Measurements from ENCODE around the gene GSTK1.
"Not testable (repeated sequence)": the region's sequence is repeated elsewhere in the genome, so short reads cannot be mapped to it uniquely, and the experiment has no call there.

The GSTK1 gene

GRCh38 chr7:143239813-143240212 is 23.4 kb upstream of the GSTK1 start:
- DNase-seq: peak; percentile 73 to 96 (median 94)

GRCh38 chr7:143240291-143241168 is 22.7 kb upstream of the GSTK1 start:
- DNase-seq: peak; percentile 83 to 87 (median 84)

- no peak for DNase-seq
Measured at GRCh38 chr7:143242306-143242705, 20.9 kb upstream of the GSTK1 start.

- DNase-seq: no peak
Measured at GRCh38 chr7:143243111-143243510, 20.1 kb upstream of the GSTK1 start.

DNA sequence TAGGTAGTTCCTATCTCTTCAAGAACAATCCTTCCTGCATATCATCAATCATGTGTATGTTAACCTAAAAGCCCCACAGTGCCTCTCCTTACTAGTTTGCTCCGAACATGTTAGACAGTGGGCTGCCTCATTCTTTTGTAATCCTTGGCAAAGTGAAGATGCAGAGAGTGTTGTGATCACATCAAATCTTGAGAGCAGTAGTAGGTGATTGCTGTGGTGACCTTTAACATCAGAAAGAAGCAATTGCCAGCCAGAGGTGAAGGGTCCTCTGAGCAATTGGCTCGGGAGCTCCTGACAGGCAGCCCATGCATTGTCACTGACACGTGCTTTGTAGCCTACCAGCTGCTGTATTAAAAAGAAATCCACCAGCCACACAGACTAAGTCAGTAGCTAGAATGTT is 19.6 kb upstream of the GSTK1 start:
- DNase-seq: no peak

- no peak for DNase-seq
Measured at GRCh38 chr7:143244321-143244720, 18.9 kb upstream of the GSTK1 start.

GRCh38 chr7:143245123-143245522 is 18.1 kb upstream of the GSTK1 start:
- DNase-seq: peak; percentile 40 to 79 (median 75)

GRCh38 chr7:143247372-143247771 is 15.9 kb upstream of the GSTK1 start:
- DNase-seq: no peak

GRCh38 chr7:143248761-143249354 is 14.4 kb upstream of the GSTK1 start:
- DNase-seq: peak; percentile 51 to 72 (median 64)

GRCh38 chr7:143250199-143250598 is 13.0 kb upstream of the GSTK1 start:
- no peak for DNase-seq

DNA sequence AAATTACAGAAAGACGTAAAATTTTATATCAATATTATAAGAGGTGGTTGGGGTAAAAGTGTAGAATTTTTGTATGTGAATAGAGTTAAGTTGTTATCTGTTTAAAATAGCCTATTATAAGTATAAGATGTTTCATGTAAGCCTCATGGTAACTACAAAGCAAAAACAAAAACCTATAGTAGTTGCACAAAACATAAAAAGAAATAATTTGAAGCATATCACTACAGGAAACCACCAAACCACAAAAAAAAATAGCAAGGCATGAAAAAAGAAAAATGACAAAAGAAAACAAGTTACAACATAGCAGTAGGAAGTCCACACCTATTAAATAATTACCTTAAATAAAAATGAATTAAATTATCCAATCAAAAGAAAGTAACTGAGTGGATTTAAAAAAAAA is 12.4 kb upstream of the GSTK1 start:
- DNase-seq: no peak

- DNase-seq: peak in 1 of 3 donors; percentile 25
Measured at GRCh38 chr7:143252006-143252405, 11.2 kb upstream of the GSTK1 start.

DNA sequence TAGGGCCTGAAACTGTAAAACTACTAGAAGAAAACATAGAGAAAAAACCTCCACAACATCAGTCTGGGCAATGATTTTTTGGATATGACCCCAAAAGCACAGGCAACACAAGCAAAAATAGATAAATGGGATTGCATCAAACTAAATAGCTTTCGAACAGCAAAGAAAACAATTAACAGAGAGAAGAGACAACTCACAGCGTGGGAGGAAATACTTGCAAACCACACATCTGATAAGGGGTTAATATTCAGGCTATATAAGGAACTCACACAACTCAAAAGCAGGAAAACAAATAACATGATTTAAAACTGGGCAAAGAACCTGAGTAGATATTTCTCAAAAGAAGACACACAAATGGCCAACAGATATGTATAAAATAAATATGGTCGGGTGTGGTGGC is 7.7 kb upstream of the GSTK1 start:
- no peak for DNase-seq

DNA sequence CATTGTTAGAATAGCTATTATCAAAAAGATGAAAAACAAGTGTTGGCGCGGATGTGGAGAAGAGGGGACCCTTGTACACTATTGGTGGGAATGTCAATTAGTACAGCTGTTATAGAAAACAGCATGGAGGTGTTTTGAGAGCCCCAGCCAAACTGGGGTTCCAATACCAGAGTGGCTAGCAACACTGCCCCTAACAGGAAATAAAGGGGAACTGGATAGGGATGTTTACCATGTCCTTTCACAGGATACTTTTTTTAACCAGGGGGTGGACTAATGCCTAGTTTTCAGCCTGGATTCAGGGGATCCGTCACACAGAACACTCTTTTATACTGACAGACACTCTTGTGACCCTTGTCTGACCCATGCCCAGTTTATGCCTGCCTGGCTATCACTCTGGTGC is 6.9 kb upstream of the GSTK1 start:
- no peak for DNase-seq

GRCh38 chr7:143256932-143257331 is 6.3 kb upstream of the GSTK1 start:
- no peak for DNase-seq

- DNase-seq: no peak
Measured at GRCh38 chr7:143257501-143257900, 5.7 kb upstream of the GSTK1 start.

- no peak for DNase-seq
Measured at GRCh38 chr7:143258831-143259230, 4.4 kb upstream of the GSTK1 start.

- DNase-seq: no peak
Measured at GRCh38 chr7:143259765-143260164, 3.5 kb upstream of the GSTK1 start.

- DNase-seq: no peak
Measured at GRCh38 chr7:143261901-143262300, 1.3 kb upstream of the GSTK1 start.

- DNase-seq: not testable (repeated sequence)
Measured at GRCh38 chr7:143264196-143264568, 941 bp downstream of the GSTK1 start.

DNA sequence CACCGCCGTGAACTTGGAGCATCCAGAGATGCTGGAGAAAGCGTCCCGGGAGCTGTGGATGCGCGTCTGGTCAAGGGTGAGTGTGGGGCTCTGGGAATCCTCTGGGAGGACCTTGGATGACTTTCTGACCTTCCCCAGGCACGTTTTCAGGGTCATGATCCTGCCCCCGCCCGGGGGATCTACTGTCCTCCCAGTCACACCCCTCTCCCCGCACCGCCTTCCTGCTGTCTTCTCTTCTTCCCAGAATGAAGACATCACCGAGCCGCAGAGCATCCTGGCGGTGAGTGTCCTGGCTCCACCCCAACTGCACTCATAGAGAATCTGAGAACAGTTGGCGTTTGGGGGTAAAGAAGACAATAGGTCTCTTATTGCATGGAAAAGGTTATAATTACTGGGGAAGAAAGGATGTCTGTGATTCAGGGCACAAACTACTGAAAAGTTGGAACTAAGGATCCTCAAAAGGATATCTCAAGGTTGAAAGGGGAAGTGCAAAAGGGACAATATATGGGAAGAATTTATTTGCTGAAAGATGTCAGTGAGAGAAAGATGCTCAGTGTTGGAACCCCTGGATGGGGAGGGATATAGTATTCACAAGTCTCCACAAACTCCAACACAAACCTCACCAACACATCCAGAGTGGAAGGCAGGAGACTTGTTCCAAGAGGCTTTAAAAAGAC is 1.9 kb downstream of the GSTK1 start:
- DNase-seq: no peak

DNA sequence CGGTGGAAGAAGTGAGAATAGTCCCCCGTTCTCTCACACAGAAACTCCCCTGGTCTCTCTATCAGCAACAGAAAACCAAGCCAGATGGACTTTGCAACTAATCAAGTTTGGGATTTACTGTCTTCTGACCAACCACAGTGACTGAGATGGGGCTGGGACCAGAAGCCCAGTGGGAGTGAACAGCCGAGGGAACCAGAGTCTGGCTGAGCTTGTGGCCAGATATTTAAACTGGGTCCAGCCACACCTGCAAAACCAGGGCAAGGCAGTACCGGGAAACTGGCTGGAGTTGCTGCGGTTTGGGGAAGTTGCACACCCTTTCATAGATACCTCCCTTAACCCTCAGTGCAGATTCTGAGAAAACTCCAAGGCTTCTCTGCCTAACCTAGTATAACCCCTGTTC is 6.0 kb downstream of the GSTK1 start:
- DNase-seq: no peak

DNA sequence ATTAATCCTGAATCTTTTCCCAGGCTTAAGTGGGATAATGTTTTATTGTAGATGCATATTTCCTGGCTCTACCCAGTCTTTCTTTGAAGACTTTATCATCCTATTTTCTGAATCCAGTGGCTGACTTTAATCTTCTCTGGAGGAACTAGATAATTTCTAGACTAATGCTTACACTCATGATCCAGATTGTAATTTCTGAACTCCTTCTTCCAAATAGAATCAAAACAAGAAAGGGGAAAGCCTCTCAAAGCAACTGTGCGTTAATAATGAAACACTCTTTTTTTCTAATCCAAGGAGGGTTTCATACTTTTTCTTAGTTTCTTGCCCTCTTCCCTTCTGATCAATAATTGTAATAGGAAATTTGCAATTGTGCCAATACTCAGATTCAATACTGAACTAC is 8.0 kb downstream of the GSTK1 start:
- DNase-seq: no peak

GRCh38 chr7:143272871-143273270 is 9.6 kb downstream of the GSTK1 start:
- no peak for DNase-seq
